GM18861 (cell line): Measurements from ENCODE around the gene ARHGEF7.

Experiments used
- ATAC-seq: cut with Tn5 transposase; IDR thresholded peaks from one replicate; pipeline ENCODE4 v1.9.1; 2021; ENCODE audit not compliant: unreplicated experiment

Gene ARHGEF7

GRCh38 chr13:111298214-111298975, 183.3 kb downstream of the ARHGEF7 start:
- no peak for ATAC-seq

- ATAC-seq = no peak
Observed at GRCh38 chr13:111302045-111302726, 187.1 kb downstream of the ARHGEF7 start.

- no peak for ATAC-seq
Observed at GRCh38 chr13:111303559-111303958, 188.4 kb downstream of the ARHGEF7 start.

GRCh38 chr13:111304041-111304544, 189.0 kb downstream of the ARHGEF7 start:
- peak; percentile 62 for ATAC-seq

DNA sequence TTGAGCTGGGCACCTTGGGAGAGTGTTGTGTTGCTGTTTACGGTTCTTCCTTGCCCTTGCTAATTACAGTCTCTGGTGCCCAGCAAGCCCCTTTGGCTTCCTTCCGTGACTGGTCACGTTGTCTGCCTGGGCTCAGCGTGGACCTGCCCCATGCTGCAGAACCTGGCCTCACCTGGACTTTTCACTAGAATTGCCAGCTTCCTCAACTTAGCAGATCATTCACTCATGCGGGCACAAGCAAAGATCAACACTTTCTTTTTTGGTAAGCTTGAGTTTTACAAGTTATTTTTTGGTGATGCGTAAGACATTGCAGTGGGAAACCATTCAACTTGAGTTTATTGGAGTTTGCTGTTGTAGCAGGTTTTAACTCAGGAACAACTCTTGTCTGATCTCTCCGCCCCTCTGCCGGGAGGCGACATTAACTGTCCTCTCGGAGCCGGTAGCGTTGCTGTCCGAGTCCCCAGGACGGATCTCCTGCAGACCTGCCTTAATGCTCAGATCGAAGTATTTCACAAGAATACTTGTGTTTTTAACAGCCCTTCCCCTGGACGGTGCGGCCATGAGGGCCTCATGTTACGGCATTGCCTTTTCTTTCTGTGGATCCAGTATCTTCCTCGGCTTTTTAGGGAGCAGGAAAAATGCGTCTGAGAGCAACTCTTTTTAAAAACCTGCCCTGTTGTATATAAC, 189.6 kb downstream of the ARHGEF7 start:
- no peak for ATAC-seq

DNA sequence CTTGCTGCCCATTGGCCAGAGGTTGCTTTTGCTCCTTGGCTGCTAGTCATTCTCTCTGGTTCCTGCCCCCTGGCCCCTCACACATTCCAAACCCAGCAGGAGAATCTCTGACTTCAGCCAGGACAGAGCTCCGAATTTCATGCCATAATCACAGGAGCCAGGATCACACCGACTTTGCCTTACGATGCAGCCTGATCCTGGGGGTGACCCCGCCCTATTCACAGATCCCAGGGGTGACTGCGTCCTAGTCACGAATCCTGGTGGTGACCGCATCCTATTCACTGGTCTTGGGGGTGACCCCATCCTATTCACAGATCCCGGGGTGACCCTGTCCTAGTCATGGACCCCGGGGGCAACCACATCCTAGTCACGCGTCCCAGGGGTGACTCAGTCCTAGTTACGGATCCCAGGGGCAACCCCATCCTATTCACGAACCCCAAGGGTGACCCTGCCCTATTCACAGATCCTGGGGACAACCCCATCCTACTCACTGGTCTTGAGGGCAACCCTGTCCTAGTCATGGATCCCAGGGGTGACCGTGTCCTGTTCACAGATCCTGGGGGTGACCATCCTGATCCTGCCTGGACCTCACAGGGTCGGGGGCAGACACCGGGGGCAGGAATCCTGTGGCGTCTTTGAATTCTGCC, 198.0 kb downstream of the ARHGEF7 start:
- no peak for ATAC-seq

- no peak for ATAC-seq
Observed at GRCh38 chr13:111313911-111314425, 198.9 kb downstream of the ARHGEF7 start.

DNA sequence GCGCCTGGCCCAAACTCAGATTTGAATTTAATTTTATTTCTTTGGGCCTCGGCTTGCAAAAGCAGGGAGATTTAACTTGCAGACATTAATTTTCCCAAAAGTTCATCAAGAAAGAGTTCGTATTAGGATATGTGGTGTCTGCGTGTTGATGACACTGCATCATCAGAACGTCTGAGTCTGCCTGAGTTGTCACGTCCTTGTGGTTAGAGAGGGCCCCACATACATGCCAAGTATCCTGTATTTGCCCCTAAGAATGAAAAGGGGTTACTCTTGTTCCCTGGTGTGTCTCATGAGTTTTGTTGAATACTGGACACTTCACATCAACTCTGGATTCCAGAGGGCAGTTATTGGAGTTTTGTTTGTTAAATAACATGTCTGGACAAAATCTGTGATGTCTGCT, 199.7 kb downstream of the ARHGEF7 start:
- no peak for ATAC-seq

DNA sequence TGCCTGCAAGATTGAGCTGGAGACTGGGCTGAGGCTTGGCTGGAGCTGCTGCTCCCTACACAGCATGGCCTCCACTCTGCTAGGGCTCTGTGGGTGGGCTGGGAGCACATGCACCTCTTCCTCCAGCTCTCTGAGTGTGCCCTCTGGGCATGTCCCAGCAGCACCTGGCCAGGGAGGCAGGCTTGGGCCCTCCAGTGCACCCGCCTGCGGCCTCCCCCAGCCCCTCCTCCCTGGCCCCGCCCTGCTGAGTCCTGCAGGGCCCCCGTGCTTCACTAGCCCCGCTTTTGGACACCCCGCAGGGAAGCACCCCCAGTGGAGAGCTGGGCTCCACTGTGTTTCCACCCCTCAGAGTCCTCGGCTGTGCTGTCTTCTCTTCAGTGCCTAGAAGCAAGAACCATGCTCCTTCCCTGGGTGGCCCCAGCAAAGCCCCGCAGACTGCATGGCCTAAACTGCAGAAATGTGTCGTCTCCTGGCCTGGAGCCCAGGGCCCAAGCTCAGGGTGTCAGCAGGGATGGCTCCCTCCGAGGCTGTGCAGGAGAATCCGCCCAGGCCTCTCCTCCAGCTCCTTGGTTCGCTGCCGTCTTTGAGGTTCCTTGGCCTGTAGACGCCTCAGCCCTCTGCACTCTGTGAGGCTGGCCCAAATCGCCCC, 200.4 kb downstream of the ARHGEF7 start:
- ATAC-seq = no peak

- ATAC-seq = no peak
Observed at GRCh38 chr13:111316161-111316730, 201.1 kb downstream of the ARHGEF7 start.

DNA sequence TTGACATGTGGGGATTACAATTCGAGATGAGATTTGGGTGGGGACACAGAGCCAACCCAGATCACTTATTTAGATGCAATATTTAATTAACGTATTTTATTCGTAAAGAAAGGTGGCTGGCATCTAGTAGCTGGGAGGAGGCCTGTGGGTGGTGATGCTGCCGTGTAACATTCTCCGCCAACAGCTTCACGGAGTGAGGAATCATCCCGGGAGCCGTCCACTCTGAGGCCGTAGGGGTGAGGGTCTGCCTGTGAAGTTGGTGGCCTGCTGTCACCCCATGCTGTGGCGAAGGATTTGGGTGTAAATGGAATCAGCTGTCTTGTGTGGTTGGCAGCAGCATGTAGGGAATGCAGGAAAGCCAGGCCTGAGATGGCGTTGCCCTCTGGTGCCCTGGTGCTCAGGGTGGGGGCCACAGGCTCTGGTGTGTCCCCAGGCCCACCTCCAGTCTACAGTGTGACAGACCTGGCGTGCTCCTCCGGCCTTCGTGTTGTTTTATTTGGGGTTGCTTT, 202.0 kb downstream of the ARHGEF7 start:
- ATAC-seq = no peak

DNA sequence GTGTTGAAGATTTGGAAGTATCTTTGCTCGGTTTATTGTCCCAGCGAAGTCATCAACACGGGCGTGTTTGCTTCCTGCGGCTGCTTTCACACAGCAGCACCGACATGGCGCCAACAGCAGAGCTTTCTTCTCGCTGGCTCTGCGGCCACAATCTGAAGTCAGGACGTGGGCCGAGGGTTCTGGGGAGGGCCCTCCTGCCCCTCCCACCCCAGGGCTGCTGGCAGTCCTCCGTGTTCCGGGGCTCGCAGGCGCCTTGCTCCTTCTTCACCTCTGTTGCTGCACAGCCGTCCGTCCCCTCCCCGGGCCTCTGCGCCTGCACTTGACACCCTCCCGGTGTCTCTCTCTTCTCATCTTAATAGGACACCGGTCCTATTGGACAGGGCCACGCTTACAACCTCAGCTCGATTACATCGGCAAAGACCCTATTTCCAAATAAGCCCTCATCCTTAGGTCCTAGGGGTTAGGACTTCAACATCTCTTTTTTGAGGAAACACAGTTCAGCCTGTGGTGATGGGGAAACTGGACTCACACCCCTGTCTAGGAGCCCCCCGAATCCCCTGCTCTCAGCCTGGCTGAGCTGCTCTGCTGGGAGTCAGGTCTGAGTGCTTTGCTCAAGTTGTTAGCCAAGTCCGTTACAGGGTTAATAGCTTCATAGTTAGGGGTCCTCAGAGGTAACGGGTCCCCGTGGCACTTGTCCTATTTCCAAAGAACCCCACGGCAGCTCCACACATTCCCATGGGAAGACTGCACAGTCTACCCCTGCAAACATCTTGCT, 202.6 kb downstream of the ARHGEF7 start:
- ATAC-seq = no peak

- ATAC-seq = no peak
Observed at GRCh38 chr13:111318386-111318785, 203.3 kb downstream of the ARHGEF7 start.

DNA sequence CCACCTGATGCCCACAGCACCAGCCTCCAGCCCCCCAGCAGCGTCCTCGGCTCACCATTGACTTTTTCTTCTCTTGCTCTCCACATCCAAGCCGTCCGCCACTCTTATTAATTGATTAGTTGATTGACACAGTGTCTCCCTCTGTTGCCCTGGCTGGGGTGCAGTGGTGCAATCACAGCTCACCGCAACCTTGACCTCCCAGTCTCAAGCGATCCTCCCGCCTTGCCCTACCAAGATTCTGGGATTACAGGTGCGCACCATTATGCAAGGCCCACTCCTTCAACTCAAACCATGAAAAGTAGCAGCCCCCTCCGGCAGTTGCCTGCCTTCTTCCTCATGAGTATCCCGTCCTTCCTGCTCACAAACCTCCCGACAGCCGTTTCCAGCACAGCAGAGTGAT, 204.4 kb downstream of the ARHGEF7 start:
- ATAC-seq = no peak

DNA sequence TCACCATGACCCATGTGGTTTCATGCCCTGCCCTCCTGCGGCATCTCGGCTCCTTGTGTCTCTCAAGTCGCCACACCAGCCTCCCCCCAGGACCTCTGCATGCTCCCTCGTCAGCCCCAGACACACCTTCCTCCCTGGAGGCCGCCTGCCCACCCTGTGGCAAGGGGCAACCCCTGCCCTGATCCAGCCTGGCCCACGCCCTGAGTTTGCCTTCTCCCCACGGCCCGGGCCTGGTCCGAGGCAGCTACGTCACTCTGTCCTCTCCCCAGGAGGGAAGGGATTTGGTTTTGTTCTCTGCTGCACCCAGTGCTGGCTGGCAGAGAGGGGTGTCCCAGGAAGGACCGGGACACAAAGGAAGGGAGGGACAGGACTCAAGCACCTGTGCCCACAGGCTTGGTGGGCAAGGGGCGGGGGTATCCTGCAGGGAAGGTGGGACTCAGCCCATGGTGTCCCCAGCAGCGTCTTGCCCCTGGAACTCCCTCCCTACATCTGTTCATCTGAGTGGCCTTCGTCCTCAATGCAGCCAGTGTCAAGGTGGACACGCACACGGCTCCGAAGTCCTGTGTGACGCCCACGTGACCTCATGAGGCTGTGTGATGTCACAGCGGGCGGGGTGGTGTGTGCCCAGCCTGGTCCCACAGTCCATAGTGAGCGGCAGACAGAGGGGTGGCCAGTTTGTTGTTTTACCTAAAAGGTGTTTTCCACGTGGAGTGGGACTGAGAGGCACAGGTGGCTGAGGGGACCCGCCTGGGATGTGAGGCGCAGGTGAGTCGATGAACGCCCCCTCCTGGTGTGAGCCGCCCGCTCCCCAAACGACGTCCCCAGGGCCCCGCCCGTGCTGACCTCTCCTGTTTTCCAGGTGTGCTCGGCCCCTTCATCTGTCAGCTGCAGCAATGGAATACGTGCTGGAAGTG, 205.1 kb downstream of the ARHGEF7 start, which contains the start of gene TEX29:
TEX29 (plus strand) TSS at position 645 of the 914 bp plus-strand sequence; CDS start at position 894, 249 bp downstream.
- ATAC-seq = no peak

- no peak for ATAC-seq
Observed at GRCh38 chr13:111322001-111322915, 207.1 kb downstream of the ARHGEF7 start.

DNA sequence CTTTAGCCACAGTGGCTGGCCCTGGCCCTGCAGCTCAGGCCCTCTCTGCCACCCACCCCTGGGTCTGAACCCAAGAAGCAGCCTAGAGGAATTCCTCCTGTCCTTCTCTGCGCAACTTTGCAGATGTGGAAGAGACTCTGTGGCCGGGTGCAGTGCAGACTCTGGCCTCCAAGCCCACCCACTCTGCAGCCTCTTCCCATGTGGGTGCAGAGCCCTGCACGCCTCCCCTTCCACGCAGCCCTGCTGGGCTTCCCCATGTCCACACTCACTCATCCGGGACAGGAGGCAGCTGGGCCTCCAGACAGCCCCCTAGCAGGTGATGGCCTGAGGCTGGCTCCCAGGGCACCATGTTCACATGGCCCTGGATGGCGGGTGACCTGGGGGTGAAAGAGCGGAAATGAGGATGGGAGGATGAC, 207.8 kb downstream of the ARHGEF7 start:
- no peak for ATAC-seq
